Subcutaneous adipose tissue (tissue), 4 donors: ENCODE data around the gene RWDD1. TPM values are rescaled to one million over a fixed set of nuclear protein-coding genes. Genes with fewer than 3 reads are reported as not detected.

ENCODE experiments used
- CTCF ChIP-seq: fragments of 450-650 bp; IDR thresholded peaks from one replicate; pipeline ENCODE4 v1.5.1; 2016; ENCODE audit warnings: low read depth, mild to moderate bottlenecking, control low read depth, antibody characterized with exemption, moderate library complexity
- total RNA-seq, 4 donors: library from RNA; depleted of rRNA; stranded (reverse); fragments of >200 nt; gene quantifications; one replicate each; pipeline ENCODE4 v1.1.0, GENCODE V29; 2016

Gene RWDD1
- total RNA-seq, 4 donors from 2014 or later: 42.2 to 70.6 (median 50.4) TPM

GRCh38 chr6:116531675-116532570 is 39.4 kb upstream of the RWDD1 start:
- no peak for TF ChIP-seq CTCF

GRCh38 chr6:116533233-116533957 is 37.9 kb upstream of the RWDD1 start:
- TF ChIP-seq CTCF: no peak

- TF ChIP-seq CTCF: no peak
Measured at GRCh38 chr6:116535109-116535508, 36.2 kb upstream of the RWDD1 start.

GRCh38 chr6:116536216-116536621 is 35.1 kb upstream of the RWDD1 start:
- TF ChIP-seq CTCF: no peak

- TF ChIP-seq CTCF: no peak
Measured at GRCh38 chr6:116542426-116542825, 28.9 kb upstream of the RWDD1 start.

- TF ChIP-seq CTCF: no peak
Measured at GRCh38 chr6:116543149-116543548, 28.2 kb upstream of the RWDD1 start.

GRCh38 chr6:116545651-116546050 is 25.7 kb upstream of the RWDD1 start, which contains the start of gene TRAPPC3L:
Gene TRAPPC3L, minus strand, starts transcription at chr6:116545684. Its CDS starts 170 bp downstream, at chr6:116545514.
- no peak for TF ChIP-seq CTCF
